ENCODE measurements around the gene ATP11B. TPM values are rescaled to one million over a fixed set of nuclear protein-coding genes. Genes with fewer than 3 reads are reported as not detected.

Gene ATP11B
- total RNA-seq, 1 donor from 2014 or later, result 42.8 TPM

DNA sequence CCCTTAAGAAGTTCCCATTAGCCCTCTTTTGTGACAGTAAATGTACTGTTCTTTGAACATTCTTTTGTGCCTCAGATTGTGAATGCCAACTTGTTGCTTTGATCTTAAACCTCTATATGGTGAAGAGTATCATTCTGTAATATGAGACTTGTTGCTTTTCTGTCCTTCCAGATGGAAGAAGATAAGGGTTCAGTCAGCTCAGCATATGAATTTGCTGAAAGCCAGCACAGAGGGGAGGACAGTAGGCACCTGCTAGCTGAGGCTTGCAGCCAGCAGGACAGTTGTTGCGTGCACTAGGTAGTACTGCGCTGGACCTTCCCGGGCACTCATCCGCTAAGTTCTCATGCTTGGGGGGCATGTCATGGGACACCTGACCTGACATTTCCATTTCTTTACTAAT lies 112.3 kb downstream of the ATP11B start:
- Histone ChIP-seq H3K79me2 (ENCODE audit: insufficient read depth, low read length) (no peaks in the 10 kb centered on the region), H3K4me1 (ENCODE audit: insufficient read depth, low read length) (no peaks in the 10 kb centered on the region), H3K9me3 (ENCODE audit: insufficient read depth, low read depth, low read length) (no peaks in the 10 kb centered on the region), H3K27ac (ENCODE audit: low read depth, low read length) (no peak overlapping the region), H3K4me3 (ENCODE audit: insufficient read depth, low read depth, low read length) (no peak overlapping the region), H2AFZ (ENCODE audit: low read depth, low read length) (no peak overlapping the region), H4K20me1 (ENCODE audit: insufficient read depth, low read length) (no peaks in the 10 kb centered on the region), H3K27me3 (ENCODE audit: insufficient read depth, low read length) (no peaks in the 10 kb centered on the region), H3K9ac (ENCODE audit: low read length) (no peak overlapping the region), H3K4me2 (ENCODE audit: low read length) (no peak overlapping the region), H3K36me3 (ENCODE audit: insufficient read depth, low read length) (no peaks in the 10 kb centered on the region)
- H3K27me3 Mint-ChIP-seq (ENCODE audit: low read depth, unreplicated experiment), result no peaks in the 10 kb centered on the region
- no peak for TF ChIP-seq CTCF (IDR thresholded peaks at IDR 0.05; ENCODE audit: insufficient read depth, low read depth, low read length)
- no peak for TF ChIP-seq EZH2 (IDR thresholded peaks at IDR 0.05; ENCODE audit: insufficient read depth, low read length)
- H3K4me3 Mint-ChIP-seq (ENCODE audit: unreplicated experiment), result no peak overlapping the region
- H3K4me1 Mint-ChIP-seq (ENCODE audit: low read depth, unreplicated experiment), result peaks cover 1% of the 10 kb centered on the region
- no peak for DNase-seq (ENCODE audit: low read depth)
- peaks cover 2% of the 10 kb centered on the region for H3K36me3 Mint-ChIP-seq (ENCODE audit: low read depth, unreplicated experiment)
- H3K27ac Mint-ChIP-seq (ENCODE audit: unreplicated experiment), result no peak overlapping the region
- FAIRE-seq, result no peak
- H3K9me3 Mint-ChIP-seq (ENCODE audit: unreplicated experiment), result no peaks in the 10 kb centered on the region

DNA sequence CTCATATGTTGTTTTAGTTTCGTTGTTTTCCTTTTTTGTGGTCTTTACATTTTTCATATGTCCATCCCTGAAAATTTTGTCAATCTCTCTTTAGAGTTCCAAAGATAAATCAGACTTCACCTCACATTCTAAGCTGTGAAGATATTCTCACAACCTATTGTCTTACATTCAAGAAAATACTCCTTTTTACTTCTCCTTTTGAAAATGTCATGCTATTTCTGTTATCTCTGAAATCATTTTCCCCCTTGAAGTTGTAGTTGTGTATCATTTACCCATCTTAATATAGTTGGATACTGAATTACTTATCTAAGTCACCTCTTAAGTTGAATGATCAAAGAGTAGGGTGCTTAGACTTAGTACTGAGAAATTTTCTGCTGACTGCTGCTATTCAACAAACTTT lies 112.7 kb downstream of the ATP11B start:
- H3K27me3 Mint-ChIP-seq (ENCODE audit: low read depth, unreplicated experiment), result no peaks in the 10 kb centered on the region
- TF ChIP-seq EZH2 (IDR thresholded peaks at IDR 0.05; ENCODE audit: insufficient read depth, low read length), result no peak
- no peak for TF ChIP-seq CTCF (IDR thresholded peaks at IDR 0.05; ENCODE audit: insufficient read depth, low read depth, low read length)
- H3K36me3 ChIP-seq (ENCODE audit: insufficient read depth, low read length), result no peaks in the 10 kb centered on the region
- FAIRE-seq (no peak), DNase-seq (ENCODE audit: low read depth) (no peak)
- no peaks in the 10 kb centered on the region for H3K27me3 ChIP-seq (ENCODE audit: insufficient read depth, low read length)
- H3K4me2 ChIP-seq (ENCODE audit: low read length), result no peak overlapping the region
- no peak overlapping the region for H2AFZ ChIP-seq (ENCODE audit: low read depth, low read length)
- no peak overlapping the region for H3K27ac Mint-ChIP-seq (ENCODE audit: unreplicated experiment)
- no peaks in the 10 kb centered on the region for H4K20me1 ChIP-seq (ENCODE audit: insufficient read depth, low read length)
- H3K9me3 Mint-ChIP-seq (ENCODE audit: unreplicated experiment), result no peaks in the 10 kb centered on the region
- H3K4me1 ChIP-seq (ENCODE audit: insufficient read depth, low read length), result no peaks in the 10 kb centered on the region
- H3K4me3 Mint-ChIP-seq (ENCODE audit: unreplicated experiment), result no peak overlapping the region
- H3K36me3 Mint-ChIP-seq (ENCODE audit: low read depth, unreplicated experiment), result peaks cover 2% of the 10 kb centered on the region
- H3K9ac ChIP-seq (ENCODE audit: low read length), result no peak overlapping the region
- H3K27ac ChIP-seq (ENCODE audit: low read depth, low read length), result no peak overlapping the region
- no peak overlapping the region for H3K4me3 ChIP-seq (ENCODE audit: insufficient read depth, low read depth, low read length)
- H3K4me1 Mint-ChIP-seq (ENCODE audit: low read depth, unreplicated experiment), result peaks cover 1% of the 10 kb centered on the region
- no peaks in the 10 kb centered on the region for H3K9me3 ChIP-seq (ENCODE audit: insufficient read depth, low read depth, low read length)
- no peaks in the 10 kb centered on the region for H3K79me2 ChIP-seq (ENCODE audit: insufficient read depth, low read length)

DNA sequence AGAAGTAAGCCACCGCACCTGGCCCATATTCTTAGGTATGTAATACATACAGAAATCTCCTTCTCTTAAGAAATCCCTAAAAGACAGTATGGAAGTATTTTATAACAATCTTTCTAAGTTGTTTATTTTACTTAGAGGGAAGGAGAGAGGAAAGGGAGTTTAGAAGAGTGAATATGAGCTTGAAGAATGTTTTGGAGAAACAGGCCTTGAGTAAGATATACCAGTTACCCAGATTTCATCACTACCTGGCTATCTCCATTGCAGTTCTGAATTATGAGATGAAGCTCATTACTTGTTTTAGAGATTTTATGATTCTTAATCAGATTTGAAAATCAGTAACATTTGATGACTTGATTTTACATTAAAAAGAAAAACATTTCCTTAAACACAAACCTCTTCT lies 115.2 kb downstream of the ATP11B start:
- H3K27ac Mint-ChIP-seq (ENCODE audit: unreplicated experiment), result no peak overlapping the region
- FAIRE-seq, result no peak
- peak; percentile 19 for DNase-seq (ENCODE audit: low read depth)
- no peaks in the 10 kb centered on the region for H3K9me3 Mint-ChIP-seq (ENCODE audit: unreplicated experiment)
- TF ChIP-seq CTCF (IDR thresholded peaks at IDR 0.05; ENCODE audit: insufficient read depth, low read depth, low read length) (no peak), EZH2 (IDR thresholded peaks at IDR 0.05; ENCODE audit: insufficient read depth, low read length) (no peak)
- Histone ChIP-seq H3K4me1 (ENCODE audit: insufficient read depth, low read length) (no peaks in the 10 kb centered on the region), H3K36me3 (ENCODE audit: insufficient read depth, low read length) (no peaks in the 10 kb centered on the region), H3K9me3 (ENCODE audit: insufficient read depth, low read depth, low read length) (no peaks in the 10 kb centered on the region), H4K20me1 (ENCODE audit: insufficient read depth, low read length) (no peaks in the 10 kb centered on the region), H3K9ac (ENCODE audit: low read length) (no peak overlapping the region), H3K4me3 (ENCODE audit: insufficient read depth, low read depth, low read length) (no peak overlapping the region), H2AFZ (ENCODE audit: low read depth, low read length) (no peak overlapping the region), H3K27me3 (ENCODE audit: insufficient read depth, low read length) (no peaks in the 10 kb centered on the region), H3K79me2 (ENCODE audit: insufficient read depth, low read length) (no peaks in the 10 kb centered on the region), H3K27ac (ENCODE audit: low read depth, low read length) (no peak overlapping the region), H3K4me2 (ENCODE audit: low read length) (no peak overlapping the region)
- H3K36me3 Mint-ChIP-seq (ENCODE audit: low read depth, unreplicated experiment), result peaks cover 3% of the 10 kb centered on the region
- peaks cover 10% of the 10 kb centered on the region for H3K4me1 Mint-ChIP-seq (ENCODE audit: low read depth, unreplicated experiment)
- H3K4me3 Mint-ChIP-seq (ENCODE audit: unreplicated experiment), result no peak overlapping the region
- no peaks in the 10 kb centered on the region for H3K27me3 Mint-ChIP-seq (ENCODE audit: low read depth, unreplicated experiment)
